HepG2 (cell line): Measurements from ENCODE around the gene MCEE. TPM values are rescaled to one million over a fixed set of nuclear protein-coding genes. Genes with fewer than 3 reads are reported as not detected.

ENCODE experiments used
- ATAC-seq: fragments of 200-7000 bp; cut with Tn5 transposase; 3 replicates; pipeline ENCODE4 v1.9.1; 2020; ENCODE audit warnings: mild to moderate bottlenecking, moderate library complexity
- BruUV-seq: library from RNA; stranded (reverse); fragments of 400-500 nt; replicated peaks from 2 replicates; lab custom pipeline; 2021; lab: Mats Ljungman, UMichigan
- CTCF ChIA-PET: fragments of 300-600 bp; formaldehyde crosslinking; extraction: SDS; loops from one replicate; lab custom pipeline; 2021; ENCODE audit warnings: low total read pairs, inconsistent platforms, low intra/inter-chr PET ratio; lab: Yijun Ruan, JAX
- POLR2A ChIA-PET: fragments of 350-600 bp; sonication (Branson Sonifier 250); formaldehyde crosslinking; loops from one replicate; lab custom pipeline; 2020; ENCODE audit warnings: antibody characterized with exemption, inconsistent platforms; lab: Yijun Ruan, JAX
- DNase-seq: peaks from one replicate; pipeline ENCODE4 v3.0.0-alpha.2; 2015; ENCODE audit warnings: low spot score
- FAIRE-seq: peaks from 3 replicates; lab custom pipeline; 2011; peaks lifted over from hg19 to GRCh38; lab: Jason Lieb, UNC
- H2AFZ ChIP-seq: one replicate; pipeline ENCODE4 v1.6.1; 2011; ENCODE audit warnings: low read length, inconsistent platforms
- H3K27ac ChIP-seq: fragments of 300-600 bp; 3 replicates; pipeline ENCODE4 v1.8.0; 2011; ENCODE audit warnings: mixed run types, mild to moderate bottlenecking, mixed read lengths, low read length, inconsistent platforms; ENCODE audit not compliant: insufficient read depth; ENCODE audit errors: extremely low read length
- H3K27me3 ChIP-seq, 2 experiments: fragments of 200-600 bp in 1 of 2; 2 replicates in 1 of 2; 3 replicates in 1 of 2; pipeline versions ENCODE4 v1.6.0 to v1.8.0; 2011; ENCODE audit warnings: low read length in 2 of 2, mild to moderate bottlenecking in 2 of 2, moderate library complexity in 2 of 2, inconsistent platforms in 1 of 2; ENCODE audit not compliant: insufficient read depth in 2 of 2, control insufficient read depth in 1 of 2
- H3K36me3 ChIP-seq, 2 experiments: fragments of 200-600 bp in 1 of 2; replicated peaks in 1 of 2; 2 replicates in 1 of 2; 3 replicates in 1 of 2; pipeline versions ENCODE4 v1.5.1 to v1.8.0; 2011; ENCODE audit warnings: low read length in 2 of 2, inconsistent platforms in 1 of 2; ENCODE audit not compliant: insufficient read depth in 2 of 2, control insufficient read depth in 1 of 2
- H3K4me1 ChIP-seq: 2 replicates; pipeline ENCODE4 v1.5.1; 2012; ENCODE audit warnings: low read length, inconsistent platforms; ENCODE audit not compliant: insufficient read depth
- H3K4me2 ChIP-seq: 2 replicates; pipeline ENCODE4 v1.6.0; 2011; ENCODE audit warnings: low read depth, low read length, inconsistent platforms
- H3K4me3 ChIP-seq, 3 experiments: fragments of 200-600 bp in 1 of 3; sonication (generic), shearing (Covaris generic) in 1 of 3; replicated peaks in 1 of 3; 2 replicates each; pipeline ENCODE4 v1.5.1; 2011 to 2016; ENCODE audit warnings: low read length in 3 of 3, inconsistent platforms in 2 of 3, low read depth in 2 of 3, mild to moderate bottlenecking in 2 of 3, control low read depth in 1 of 3, mixed read lengths in 1 of 3; ENCODE audit not compliant: insufficient read depth in 1 of 3
- H3K79me2 ChIP-seq: one replicate; pipeline ENCODE4 v1.6.1; 2011; ENCODE audit warnings: low read length, inconsistent platforms; ENCODE audit not compliant: insufficient read depth
- H3K9ac ChIP-seq: 2 replicates; pipeline ENCODE4 v1.6.0; 2011; ENCODE audit warnings: mild to moderate bottlenecking, low read depth, low read length, inconsistent platforms; ENCODE audit not compliant: insufficient read depth
- H3K9me3 ChIP-seq: 2 replicates; pipeline ENCODE4 v1.5.1; 2012; ENCODE audit warnings: mild to moderate bottlenecking, low read length
- H4K20me1 ChIP-seq: 2 replicates; pipeline ENCODE4 v1.6.0; 2011; ENCODE audit warnings: inconsistent platforms, mild to moderate bottlenecking, low read length, moderate library complexity; ENCODE audit not compliant: insufficient read depth
- CENPT ChIP-seq: sonication (generic); formaldehyde crosslinking; IDR thresholded peaks from 2 replicates; pipeline ENCODE4 v1.8.0; 2022; ENCODE audit warnings: low read depth, mild to moderate bottlenecking, moderate library complexity, missing genetic modification reagents
- FOXA3 ChIP-seq: IDR thresholded peaks from 2 replicates; pipeline ENCODE4 v1.6.1; 2016; ENCODE audit warnings: missing genetic modification reagents, missing compliant biosample characterization
- NR2F1 ChIP-seq, 2 experiments: fragments of 450-650 bp in 1 of 2; formaldehyde crosslinking in 1 of 2; IDR thresholded peaks; 2 replicates each; pipeline versions ENCODE4 v1.5.0 to v1.6.1; 2016 to 2020; ENCODE audit warnings: mild to moderate bottlenecking in 1 of 2, missing compliant biosample characterization in 1 of 2, missing genetic modification reagents in 1 of 2, moderate library complexity in 1 of 2
- PHF21A ChIP-seq: sonication (generic); formaldehyde crosslinking; IDR thresholded peaks from 2 replicates; pipeline ENCODE4 v1.5.0; 2020; ENCODE audit warnings: mild to moderate bottlenecking, missing genetic modification reagents
- POLR2AphosphoS2 ChIP-seq: IDR thresholded peaks from 2 replicates; pipeline ENCODE4 v1.6.1; 2011; ENCODE audit warnings: low read depth, low read length, improper control_type of control experiment
- PPARG ChIP-seq: conservative IDR thresholded peaks from 2 replicates; pipeline ENCODE4 v1.6.1; 2016; ENCODE audit warnings: missing biosample characterization, missing genetic modification reagents
- SPEN ChIP-seq: sonication (generic); formaldehyde crosslinking; IDR thresholded peaks from 2 replicates; pipeline ENCODE4 v1.5.1; 2020; ENCODE audit warnings: low read depth, mild to moderate bottlenecking, missing genetic modification reagents
- ZNF558 ChIP-seq: sonication (generic); formaldehyde crosslinking; IDR thresholded peaks from 2 replicates; pipeline ENCODE4 v1.9.0; 2022; ENCODE audit warnings: mild to moderate bottlenecking, missing genetic modification reagents, borderline replicate concordance
- ZSCAN21 ChIP-seq: sonication (generic); formaldehyde crosslinking; IDR thresholded peaks from 2 replicates; pipeline ENCODE4 v1.8.0; 2022; ENCODE audit warnings: mild to moderate bottlenecking, missing genetic modification reagents, moderate library complexity, borderline replicate concordance
- ZSCAN30 ChIP-seq: sonication (generic); formaldehyde crosslinking; IDR thresholded peaks from 2 replicates; pipeline ENCODE4 v1.5.0; 2020; ENCODE audit warnings: mild to moderate bottlenecking, missing genetic modification reagents
- WGBS: methylation state at CpG from one replicate; pipeline ENCODE4 v1.1.6; 2017; ENCODE audit warnings: low lambda C conversion rate; 5-methylcytosine and 5-hydroxymethylcytosine counted together
- in situ Hi-C: cut with HindIII; loops from 2 replicates; pipeline ENCODE4 v1.10.0; 2017; ENCODE audit warnings: low pct_unique_long_range_greater_than_20kb; ENCODE audit not compliant: extremely low pct_ligation_motif_present
- intact Hi-C: fragments of 100-400 bp; cut with micrococcal nuclease; formaldehyde crosslinking; loops from one replicate; pipeline ENCODE4 v1.10.0; 2022; ENCODE audit not compliant: unreplicated experiment
- polyA plus RNA-seq, 8 experiments: library from polyadenylated mRNA; depleted of rRNA in 3 of 8; stranded (reverse) in 7 of 8; unstranded in 1 of 8; fragments of >200 nt; fragmentation: Illumina TruSeq in 4 of 8; extraction: Trizol in 4 of 8; gene quantifications; 2 replicates each; pipeline versions ENCODE4 v1.2.1 to v1.2.3, GENCODE V29; 2011 to 2016; ENCODE audit warnings: low read depth in 4 of 8, missing spikeins in 1 of 8, mixed read lengths in 1 of 8; ENCODE audit not compliant: insufficient read depth in 1 of 8
- total RNA-seq, 5 experiments: library from RNA; depleted of rRNA; stranded (reverse); fragments of >200 nt; fragmentation: Illumina TruSeq; extraction: Trizol; gene quantifications; 2 replicates each; pipeline ENCODE4 v1.2.3, GENCODE V29; 2016; ENCODE audit warnings: low read depth in 1 of 5
- TF ChIP-seq, protein P1 (sequence below): IDR thresholded peaks from 2 replicates; pipeline ENCODE4 v1.6.1; 2016; ENCODE audit warnings: missing genetic modification reagents, missing compliant biosample characterization
- TF ChIP-seq, protein P2 (sequence below): sonication (generic); formaldehyde crosslinking; IDR thresholded peaks from 2 replicates; pipeline ENCODE4 v1.4.0; 2020; ENCODE audit warnings: low read depth, missing genetic modification reagents
- TF ChIP-seq, protein P3 (sequence below), 2 experiments: sonication (generic) in 1 of 2; formaldehyde crosslinking in 1 of 2; IDR thresholded peaks; 2 replicates each; pipeline versions ENCODE4 v1.5.1 to v1.6.1; 2011 to 2020; ENCODE audit warnings: borderline replicate concordance in 1 of 2, low read depth in 1 of 2, low read length in 1 of 2, mild to moderate bottlenecking in 1 of 2, missing genetic modification reagents in 1 of 2, moderate library complexity in 1 of 2
- TF ChIP-seq, protein P4 (sequence below): fragments of 450-650 bp; IDR thresholded peaks from 2 replicates; pipeline ENCODE4 v1.6.1; 2017

The MCEE gene
- total and polyA plus RNA-seq, 2 of the 13 experiments (the other 11 are each of a cell fraction or from before 2014, with no cell fraction given) = 32.0 to 66.9 TPM

DNA sequence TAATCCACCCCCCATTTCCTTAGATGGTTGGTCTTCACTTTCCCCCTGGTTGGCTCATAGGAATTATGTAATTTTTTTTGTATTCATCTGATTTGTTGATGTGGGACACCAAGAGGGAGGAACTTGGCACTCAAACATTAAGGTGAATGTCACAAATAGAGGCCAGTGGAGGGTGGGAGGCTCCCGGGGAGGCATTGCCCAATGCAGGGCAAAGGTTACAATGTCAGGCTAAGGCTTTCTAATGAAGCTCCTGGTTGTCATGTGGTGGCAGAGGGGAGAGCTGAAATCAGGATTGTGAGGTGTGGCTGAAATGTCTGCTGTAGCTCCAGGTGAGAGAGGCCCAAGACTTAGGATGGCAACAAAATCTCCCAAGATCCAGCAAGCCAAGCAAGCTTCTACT lies 43.1 kb upstream of the MCEE start (continued):
- TF ChIP-seq, protein P1, sequence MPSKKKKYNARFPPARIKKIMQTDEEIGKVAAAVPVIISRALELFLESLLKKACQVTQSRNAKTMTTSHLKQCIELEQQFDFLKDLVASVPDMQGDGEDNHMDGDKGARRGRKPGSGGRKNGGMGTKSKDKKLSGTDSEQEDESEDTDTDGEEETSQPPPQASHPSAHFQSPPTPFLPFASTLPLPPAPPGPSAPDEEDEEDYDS = no peak
- TF ChIP-seq NR2F1 (CRISPR knock-in tag; IDR thresholded peaks at IDR 0.05) (peak in 1 of 2 experiments; percentile 58; a peak in 1 of 4 replicates), SPEN (no peak), PPARG (CRISPR knock-in tag) (peak; percentile 91)
- TF ChIP-seq, protein P2, sequence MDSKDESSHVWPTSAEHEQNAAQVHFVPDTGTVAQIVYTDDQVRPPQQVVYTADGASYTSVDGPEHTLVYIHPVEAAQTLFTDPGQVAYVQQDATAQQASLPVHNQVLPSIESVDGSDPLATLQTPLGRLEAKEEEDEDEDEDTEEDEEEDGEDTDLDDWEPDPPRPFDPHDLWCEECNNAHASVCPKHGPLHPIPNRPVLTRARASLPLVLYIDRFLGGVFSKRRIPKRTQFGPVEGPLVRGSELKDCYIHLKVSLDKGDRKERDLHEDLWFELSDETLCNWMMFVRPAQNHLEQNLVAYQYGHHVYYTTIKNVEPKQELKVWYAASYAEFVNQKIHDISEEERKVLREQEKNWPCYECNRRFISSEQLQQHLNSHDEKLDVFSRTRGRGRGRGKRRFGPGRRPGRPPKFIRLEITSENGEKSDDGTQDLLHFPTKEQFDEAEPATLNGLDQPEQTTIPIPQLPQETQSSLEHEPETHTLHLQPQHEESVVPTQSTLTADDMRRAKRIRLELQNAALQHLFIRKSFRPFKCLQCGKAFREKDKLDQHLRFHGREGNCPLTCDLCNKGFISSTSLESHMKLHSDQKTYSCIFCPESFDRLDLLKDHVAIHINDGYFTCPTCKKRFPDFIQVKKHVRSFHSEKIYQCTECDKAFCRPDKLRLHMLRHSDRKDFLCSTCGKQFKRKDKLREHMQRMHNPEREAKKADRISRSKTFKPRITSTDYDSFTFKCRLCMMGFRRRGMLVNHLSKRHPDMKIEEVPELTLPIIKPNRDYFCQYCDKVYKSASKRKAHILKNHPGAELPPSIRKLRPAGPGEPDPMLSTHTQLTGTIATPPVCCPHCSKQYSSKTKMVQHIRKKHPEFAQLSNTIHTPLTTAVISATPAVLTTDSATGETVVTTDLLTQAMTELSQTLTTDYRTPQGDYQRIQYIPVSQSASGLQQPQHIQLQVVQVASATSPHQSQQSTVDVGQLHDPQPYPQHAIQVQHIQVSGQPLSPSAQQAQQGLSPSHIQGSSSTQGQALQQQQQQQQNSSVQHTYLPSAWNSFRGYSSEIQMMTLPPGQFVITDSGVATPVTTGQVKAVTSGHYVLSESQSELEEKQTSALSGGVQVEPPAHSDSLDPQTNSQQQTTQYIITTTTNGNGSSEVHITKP (CRISPR knock-in tag) = no peak

DNA sequence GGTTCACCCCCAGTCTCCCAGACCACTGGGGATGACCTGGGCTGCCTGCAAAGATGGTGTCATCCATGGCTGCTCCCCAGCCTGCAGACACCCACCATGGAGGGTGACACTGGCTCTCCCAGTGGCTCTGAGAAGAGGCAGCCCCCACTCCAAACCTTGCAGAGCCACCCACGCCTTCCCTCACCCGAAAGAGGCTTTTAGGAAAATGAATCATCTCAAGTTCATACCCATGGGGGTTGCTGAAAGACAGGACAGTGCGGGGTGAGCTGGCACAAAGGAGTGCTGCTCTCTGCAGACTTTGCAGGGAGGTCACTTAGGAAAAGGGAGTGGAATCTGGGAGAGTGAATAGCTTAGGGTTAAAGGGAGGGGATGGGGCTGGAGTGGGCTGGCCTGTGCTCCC lies 36.8 kb upstream of the MCEE start:
- Histone ChIP-seq H4K20me1 (no peaks in the 10 kb centered on the region), H3K9ac (no peak overlapping the region), H2AFZ (no peak overlapping the region), H3K4me2 (no peak overlapping the region), H3K79me2 (no peaks in the 10 kb centered on the region), H3K4me3 (no peak overlapping the region), H3K27ac (no peak overlapping the region), H3K27me3 (0 out of 5 replicates have a peak, but pooled peaks cover 0 to 8% of the 10 kb centered on the region in 2 experiments), H3K4me1 (no peaks in the 10 kb centered on the region), H3K36me3 (no peaks in the 10 kb centered on the region), H3K9me3 (no peaks in the 10 kb centered on the region)
- WGBS = 7% methylated on average over 3 of the region's 3 CpGs
- POLR2A ChIA-PET = no interaction called here
- no peak; the same call in 2 of the 3 replicates for ATAC-seq
- BruUV-seq = no TSS peak
- TF ChIP-seq ZNF558 (CRISPR knock-in tag) (no peak), ZSCAN30 (CRISPR knock-in tag) (no peak), ZSCAN21 (CRISPR knock-in tag) (no peak), FOXA3 (CRISPR knock-in tag) (no peak), CENPT (CRISPR knock-in tag) (no peak), POLR2AphosphoS2 (no peak), PHF21A (CRISPR knock-in tag) (no peak)
- TF ChIP-seq, protein P3, sequence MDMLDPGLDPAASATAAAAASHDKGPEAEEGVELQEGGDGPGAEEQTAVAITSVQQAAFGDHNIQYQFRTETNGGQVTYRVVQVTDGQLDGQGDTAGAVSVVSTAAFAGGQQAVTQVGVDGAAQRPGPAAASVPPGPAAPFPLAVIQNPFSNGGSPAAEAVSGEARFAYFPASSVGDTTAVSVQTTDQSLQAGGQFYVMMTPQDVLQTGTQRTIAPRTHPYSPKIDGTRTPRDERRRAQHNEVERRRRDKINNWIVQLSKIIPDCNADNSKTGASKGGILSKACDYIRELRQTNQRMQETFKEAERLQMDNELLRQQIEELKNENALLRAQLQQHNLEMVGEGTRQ (IDR thresholded peaks at IDR 0.05; ENCODE audit: low read depth, low read length) = no peak
- TF ChIP-seq, protein P3 (CRISPR knock-in tag; IDR thresholded peaks at IDR 0.05; ENCODE audit: borderline replicate concordance) = no peak
- TF ChIP-seq, protein P4, sequence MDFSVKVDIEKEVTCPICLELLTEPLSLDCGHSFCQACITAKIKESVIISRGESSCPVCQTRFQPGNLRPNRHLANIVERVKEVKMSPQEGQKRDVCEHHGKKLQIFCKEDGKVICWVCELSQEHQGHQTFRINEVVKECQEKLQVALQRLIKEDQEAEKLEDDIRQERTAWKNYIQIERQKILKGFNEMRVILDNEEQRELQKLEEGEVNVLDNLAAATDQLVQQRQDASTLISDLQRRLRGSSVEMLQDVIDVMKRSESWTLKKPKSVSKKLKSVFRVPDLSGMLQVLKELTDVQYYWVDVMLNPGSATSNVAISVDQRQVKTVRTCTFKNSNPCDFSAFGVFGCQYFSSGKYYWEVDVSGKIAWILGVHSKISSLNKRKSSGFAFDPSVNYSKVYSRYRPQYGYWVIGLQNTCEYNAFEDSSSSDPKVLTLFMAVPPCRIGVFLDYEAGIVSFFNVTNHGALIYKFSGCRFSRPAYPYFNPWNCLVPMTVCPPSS = no peak
- no peak for DNase-seq
- intact Hi-C loops (no loop called here), in situ Hi-C loops (no loop called here)
- FAIRE-seq = no peak
- CTCF ChIA-PET = no interaction called here
